CD4-positive, alpha-beta T cell treated with Interleukin-4 for 1 hour (primary cell): Measurements from ENCODE around the gene UVSSA.
A peak's percentile ranks its signal among the peaks of the same experiment; 100 is the strongest.
"Not testable (repeated sequence)": the region's sequence is repeated elsewhere in the genome, so short reads cannot be mapped to it uniquely, and the experiment has no call there.

Experiments used
- DNase-seq, 2 donors: peaks; one replicate each; pipeline ENCODE4 v3.0.0-alpha.2; 2020 to 2022

UVSSA gene

DNA sequence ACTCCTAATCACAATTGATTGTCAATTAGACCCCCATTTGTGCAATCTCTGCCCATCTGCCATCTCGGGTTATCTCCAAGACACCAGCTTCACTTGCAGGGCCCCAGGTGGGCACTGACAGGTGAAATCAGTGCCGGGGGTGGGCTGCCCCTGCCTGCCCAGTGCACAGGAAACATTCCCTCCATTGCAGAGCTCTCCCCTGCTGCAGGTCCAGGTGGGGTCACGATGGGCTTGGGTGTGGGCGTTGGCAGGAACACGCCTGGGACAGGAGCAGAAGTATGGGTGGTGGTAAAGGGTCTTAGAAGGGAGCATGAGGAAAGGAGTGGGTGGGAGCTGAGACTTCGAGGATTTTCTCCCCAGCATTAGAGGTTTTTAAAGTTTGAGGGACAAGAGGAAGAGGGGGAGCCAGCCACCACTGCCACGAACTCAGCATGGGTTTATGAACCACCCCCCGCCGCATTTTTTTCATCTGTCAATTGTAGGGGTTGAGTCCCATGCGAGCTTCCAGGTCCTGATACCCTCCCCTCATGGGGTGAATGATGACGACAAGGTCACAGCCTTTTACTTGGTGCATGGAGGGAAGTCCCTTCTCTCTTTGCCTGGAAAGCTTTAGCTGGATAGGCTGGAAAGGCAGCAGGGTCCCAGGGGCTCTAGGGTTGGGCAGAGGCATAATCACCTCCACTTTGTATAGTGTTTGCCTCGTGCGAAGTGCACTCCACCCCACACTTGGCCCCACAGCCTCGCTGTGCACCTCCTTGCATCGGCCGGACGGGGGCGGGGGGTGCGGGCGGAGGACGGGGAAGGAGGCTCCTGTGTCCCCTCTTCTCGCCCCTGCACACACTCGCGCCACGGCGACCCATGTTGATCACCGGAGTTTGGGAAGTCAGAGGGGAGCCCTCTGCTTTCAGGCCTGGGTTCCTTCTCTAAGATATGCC, 62.8 kb downstream of the UVSSA start:
- no peak for DNase-seq

DNA sequence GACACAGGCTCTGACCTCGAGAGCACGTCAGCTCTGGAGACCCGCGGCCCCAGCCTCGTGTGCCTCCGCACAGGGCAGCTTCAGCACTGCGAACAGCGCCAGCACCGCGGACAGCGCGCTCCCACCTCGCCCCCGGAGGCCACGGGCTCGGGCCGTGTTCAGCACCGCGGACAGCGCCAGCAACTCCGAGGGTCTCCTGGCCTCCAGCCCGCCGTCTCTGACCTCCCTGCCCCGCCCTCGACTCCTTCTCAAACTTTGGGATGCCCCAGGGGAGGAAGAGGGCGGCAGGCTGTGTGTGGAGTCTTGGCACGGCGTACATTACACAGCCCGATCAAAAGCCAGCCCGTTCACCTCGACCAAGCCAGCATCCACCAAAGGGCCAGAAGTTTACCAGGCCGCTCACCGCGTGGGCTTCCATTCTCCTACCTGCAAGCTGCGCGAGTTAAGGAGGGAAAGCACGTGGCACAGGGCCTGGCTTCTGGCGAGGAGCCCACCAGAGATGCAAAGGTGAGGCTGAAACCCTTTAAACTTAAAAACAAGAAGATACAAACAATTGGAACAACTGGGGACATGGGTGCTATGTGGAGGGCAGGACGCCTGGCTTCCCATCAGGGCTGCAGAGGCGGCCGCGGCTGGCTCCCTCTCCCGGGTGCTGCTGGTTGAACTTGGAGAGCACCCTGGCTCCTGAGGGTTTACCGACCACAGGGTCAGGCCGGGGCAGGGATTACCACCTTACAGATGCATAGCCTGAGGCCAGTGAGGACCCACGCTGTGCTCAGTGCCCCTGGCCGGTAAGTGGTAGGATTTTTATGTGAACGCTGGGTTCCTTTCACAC, 63.7 kb downstream of the UVSSA start:
- DNase-seq, result peak in 1 of 2 donors; percentile 33

DNA sequence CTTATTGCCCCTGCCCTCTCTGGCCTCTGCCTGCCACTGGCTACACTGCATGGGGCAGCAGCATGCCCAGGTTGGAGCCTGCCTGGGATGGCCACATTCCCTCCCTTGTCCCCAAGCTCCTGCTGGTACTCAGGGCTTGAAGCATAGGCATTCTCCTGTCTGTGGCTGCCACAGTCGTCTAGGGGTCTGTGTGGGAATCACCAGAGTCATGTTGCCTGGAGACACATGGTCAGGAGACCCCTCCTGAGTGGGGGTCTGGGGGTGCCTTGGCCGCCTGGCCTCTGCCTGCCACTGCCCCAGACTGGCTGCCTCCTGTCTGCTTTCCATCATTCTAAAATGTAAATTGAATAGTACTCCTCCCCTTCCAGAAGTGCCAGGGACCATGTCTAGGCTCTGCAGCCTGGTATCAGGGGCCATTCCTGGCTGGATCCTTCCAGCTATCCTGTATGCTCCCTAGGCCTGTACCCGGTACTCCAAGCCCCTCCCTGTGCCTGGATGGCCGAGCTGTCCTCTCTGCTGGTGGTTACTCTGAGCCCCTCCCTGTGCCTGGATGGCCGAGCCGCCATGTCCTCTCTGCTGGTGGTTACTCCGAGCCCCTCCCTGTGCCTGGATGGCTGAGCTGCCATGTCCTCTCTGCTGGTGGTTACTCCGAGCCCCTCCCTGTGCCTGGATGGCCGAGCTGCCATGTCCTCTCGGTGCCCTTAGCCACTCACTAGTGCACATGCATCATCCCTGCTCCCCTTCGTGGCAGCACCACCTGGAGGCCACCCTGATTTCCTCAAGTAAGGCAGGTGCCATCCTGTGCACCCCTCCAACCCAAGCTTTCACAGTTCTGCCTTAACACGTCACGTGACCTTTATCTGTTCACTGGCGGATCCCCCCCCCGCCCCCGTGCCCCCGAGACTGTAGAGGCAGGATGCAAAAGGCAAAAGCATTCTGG, 64.7 kb downstream of the UVSSA start:
- DNase-seq, result no peak

DNA sequence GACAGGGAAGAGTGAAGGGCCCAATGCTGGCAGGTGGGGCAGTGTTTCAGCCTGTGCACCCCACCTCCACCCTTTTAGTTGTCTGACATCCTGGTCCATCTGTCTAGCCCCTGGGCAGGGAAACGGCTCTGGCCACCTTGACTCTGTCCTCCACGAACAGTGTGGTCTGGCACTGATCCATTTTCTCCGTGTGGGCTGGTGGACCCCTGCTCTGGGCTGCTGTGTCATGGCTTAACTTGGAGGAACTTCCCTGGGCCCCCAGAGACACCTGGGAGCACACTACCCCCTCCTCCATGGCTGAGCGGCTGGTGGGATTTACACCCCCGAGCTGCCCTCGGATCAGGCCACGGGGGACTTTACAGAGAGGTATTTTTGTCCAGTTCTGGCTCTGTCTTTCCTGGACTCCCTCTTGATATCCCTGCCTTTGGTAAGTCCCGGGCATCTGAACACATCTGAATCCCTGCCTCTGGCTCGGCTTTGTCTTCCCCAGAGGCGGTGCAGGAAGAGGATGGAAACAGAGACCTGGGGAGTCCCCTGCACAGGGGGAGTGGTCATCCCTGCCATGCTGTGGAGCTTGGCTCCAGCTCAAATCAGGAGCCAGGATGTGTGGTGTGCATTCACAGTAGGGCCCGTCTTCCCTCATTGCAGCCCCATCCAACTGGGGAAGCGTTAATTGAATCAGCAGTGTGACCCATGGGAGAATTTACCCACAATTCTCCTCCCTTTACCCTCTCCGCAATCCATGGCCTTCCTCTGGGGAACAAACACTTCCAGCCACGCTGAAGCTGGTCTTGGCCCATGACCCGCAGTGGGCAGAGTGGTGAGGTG, 65.6 kb downstream of the UVSSA start:
- no peak for DNase-seq

DNA sequence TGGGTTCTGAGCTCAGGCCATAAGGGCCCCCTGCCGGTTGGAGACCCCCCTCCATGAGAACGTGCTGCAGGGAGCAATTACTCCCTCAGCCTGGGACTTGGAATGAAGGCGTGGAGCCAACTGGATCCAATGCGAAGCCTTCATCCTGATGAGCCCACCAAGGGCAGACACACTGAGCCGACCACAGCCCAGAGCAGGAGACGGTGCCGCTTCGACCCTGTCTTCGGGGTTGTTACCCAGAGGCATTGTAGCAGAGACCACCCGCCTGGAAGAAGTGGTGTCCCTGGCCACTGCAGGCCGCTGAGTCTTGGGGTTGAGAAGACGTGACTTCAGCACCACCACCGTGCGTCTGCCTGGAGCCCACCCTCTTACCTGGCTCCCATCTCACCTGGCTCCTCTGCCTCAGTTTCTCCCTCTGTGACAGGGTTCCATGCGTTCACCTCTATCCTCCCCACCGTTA, 66.2 kb downstream of the UVSSA start:
- DNase-seq, result no peak

DNA sequence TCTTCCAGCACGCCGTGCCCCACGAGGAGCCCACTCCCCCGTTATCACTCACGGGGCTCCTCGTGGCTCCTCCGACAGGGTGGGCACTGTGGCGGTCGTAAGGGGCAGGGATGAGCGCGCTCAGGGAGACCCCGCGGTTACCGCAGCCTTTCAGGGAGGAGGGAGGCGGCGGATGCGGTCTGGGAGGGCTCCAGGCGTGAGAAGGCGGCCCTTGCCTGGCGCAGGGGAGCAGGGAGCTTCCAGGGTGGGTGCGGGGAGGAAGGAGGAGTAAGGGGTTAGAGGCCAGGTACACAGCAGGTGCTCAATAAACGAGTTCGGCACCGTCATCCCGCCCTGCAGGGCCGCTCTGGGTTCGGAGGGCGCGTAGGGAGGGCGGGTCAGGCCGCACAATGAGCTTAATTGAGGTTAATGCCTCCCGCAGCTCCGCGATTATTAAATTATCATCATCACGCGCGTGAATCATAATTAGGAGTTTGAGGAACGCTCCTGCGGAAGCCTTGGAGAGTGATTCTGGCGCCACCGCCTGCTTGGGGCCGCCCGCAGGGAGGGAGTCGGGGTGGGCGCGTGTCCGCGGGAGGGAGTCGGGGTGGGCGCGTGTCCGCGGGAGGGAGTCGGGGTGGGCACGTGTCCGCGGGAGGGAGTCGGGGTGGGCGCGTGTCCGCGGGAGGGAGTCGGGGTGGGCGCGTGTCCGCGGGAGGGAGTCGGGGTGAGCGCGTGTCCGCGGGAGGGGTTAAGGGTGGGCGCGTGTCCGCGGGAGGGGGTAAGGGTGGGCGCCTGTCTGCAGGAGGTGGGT, 66.9 kb downstream of the UVSSA start:
- no peak for DNase-seq

DNA sequence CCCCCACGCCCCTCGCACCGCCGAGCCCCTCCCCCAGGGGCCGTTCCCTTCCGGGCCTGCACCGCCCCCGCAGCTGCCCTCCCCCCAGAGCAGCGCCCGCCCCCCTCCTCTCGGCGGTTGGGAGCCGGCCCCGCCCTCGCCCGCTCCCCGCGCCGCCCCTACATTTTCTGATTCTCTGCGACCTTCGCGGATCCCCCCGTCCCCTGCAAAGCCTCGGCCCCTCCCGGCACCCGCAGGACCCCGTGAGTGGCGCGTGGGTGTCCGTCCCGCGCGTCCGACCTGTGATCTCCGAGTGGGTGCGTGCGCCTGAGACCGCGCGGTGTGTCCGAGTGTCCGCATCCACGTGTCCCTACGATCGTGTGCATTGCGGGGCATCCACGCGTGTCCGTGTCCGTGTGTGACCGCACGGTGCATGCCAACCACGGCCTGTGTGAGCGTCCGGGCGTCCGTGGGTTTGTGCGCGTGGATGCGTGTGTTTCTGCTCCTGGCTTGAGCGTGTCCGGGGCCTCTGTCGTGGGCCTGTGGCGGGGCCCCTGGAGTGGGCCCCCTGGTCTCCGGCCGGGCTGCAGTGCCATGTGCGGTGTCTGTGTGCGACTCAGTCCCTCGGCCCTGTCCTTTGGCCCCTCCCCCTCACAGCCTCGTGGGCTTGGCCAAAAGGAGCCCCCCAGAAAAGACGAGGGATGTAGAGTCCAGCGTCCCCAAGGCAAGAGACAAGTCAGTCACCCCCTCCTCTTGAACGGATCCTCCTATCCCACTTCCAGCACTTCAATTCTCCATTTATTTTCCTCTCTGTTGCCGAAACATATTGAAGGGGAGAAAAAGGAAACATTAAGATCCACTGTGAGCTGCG, 68.0 kb downstream of the UVSSA start:
- no peak for DNase-seq

DNA sequence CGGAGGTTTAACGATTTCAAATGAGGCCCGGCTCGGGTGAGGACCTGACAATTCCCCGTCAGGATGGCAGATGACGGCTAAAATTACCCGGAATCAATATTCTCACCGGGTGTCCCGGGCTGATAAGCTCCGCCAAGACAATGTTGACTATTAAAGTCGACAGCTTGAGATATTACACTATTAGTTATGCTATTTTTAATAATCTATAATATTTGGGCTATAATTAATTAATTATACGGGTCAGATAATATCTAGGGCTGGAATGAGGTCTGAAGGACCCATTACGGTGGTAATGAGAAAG, 68.6 kb downstream of the UVSSA start:
- no peak for DNase-seq

DNA sequence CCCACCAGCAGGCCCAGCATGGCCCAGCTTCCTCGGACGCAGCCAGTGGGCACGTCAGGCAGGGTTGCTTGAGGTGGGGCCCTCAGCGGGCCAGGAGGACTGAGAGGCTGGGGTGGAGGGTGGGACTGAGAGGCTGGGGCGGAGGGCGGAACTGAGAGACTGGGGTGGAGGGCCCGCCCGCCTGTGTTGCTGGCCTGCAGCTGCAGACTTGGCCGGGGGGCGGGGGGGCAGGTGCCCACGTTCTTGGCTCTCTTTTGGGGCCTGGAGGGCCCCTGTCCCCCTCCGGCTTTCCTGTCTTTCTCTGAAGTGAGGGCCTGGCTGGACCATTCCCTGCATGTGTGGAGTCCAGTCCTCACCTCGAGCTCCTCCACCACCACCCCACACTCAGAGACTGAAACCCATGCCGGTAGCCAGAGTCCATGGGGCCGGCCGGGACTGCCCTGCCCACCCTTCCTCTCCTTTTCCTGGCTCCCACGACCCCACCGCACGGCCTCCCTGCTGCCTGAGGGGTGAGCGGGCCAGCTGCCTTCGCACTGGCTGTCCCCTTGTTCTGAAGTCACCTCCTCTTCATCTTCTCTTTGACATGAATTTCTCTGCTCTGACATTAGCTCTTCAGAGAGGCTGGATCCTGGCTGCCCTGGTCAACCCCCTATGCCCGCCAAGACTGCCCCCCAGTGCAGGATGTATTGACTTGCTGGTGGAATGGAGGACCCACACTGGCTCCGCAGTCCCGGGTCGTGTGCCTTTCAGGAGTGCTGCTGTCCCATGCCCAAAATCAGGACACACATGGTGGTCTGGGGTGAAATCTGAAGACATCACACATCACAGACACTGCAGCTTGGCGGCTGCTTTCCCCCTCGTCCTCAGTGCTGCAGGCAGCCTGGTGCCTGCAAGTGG, 69.3 kb downstream of the UVSSA start:
- DNase-seq, result no peak

DNA sequence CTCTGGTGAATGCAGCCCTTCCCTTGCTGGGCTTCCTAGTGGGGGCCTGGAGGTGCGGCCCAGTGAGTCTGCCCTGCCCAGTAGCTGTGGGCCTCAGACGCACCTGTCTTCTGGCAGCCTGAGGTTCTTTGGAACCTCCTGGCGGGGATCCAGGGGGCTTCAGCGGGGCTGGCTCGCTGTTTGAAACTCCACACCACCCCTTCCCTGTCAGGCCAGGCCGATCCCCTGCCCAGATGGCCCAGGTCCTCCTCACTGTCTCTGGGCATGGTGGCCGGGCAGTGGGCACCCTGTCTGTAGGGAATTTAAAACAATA, 69.9 kb downstream of the UVSSA start:
- no peak for DNase-seq

DNA sequence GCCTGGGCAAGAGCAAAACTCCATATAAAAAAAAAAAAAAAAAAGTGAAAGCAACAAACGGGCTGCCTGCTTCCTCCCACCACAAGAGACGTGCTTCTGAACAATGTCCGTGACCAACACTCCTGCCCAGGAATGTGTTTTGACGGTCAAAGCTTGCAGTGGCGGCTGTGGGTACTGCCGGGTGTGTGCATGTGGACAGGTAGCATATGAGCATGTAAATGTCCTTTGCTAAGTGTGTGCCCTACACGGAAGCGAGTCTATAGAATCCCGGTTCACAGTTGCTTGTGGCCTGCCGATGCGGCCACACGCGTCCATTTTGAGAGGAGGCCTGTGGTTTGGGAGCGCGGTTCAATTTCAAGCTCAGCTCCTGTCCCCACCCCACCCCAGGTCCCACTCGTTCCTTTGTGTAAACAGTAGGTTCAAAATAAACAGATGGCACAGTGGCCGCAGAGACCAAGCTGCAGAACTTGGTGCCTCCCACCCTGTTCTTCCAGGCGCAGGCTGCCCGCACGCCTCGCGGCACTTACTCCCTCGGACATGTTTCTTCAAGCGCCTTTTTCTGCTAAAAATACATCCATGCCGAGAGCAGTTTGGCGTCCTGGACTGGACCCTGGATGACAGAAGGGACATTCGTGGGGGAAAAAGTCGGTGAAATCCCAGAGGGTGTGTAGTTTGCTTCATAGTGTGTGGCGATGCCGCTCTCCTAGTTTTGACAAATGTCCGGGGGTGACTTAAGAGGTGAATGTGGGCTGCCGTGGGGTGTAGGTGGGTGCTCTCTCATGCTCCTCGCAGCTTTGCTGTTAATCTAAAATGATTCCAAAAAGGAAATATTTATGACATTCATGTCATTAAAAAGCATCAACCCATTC, 70.7 kb downstream of the UVSSA start:
- no peak for DNase-seq

DNA sequence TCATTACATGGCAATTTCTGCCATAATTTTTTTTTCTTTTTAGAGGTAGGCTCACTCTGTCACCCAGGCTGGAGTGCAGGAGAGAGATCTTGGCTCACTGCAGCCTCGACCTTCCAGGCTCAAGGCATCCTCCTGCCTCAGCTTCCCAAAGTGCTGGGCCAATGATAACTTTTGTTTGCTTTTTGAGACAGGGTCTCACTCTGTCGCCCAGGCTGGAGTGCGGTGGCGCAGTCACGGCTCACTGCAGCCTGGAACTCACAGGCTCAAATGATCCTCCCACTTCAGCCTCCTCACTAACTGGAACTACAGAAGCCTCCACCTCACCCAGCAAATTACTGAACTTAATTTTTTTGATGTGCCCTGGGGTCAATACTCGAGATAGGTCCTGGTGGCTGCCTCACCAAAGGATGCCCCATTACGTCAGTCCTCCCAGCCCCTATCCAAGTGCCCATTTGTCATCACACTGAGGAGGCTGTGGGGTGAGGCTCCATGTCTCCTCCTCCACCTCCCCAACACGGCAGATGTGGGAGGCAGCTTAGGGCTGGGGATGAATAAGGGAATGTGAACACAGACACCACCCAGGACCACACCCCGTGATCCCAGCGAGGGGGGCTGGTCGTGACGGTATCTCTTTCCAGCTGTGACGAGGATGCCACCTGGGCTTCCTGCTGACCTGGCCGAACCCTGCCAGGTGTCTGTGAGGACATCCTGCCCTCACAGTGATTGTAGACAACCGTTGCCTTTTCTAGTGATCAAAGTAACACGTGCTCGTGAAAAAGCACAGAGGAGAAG, 71.7 kb downstream of the UVSSA start:
- DNase-seq, result no peak

DNA sequence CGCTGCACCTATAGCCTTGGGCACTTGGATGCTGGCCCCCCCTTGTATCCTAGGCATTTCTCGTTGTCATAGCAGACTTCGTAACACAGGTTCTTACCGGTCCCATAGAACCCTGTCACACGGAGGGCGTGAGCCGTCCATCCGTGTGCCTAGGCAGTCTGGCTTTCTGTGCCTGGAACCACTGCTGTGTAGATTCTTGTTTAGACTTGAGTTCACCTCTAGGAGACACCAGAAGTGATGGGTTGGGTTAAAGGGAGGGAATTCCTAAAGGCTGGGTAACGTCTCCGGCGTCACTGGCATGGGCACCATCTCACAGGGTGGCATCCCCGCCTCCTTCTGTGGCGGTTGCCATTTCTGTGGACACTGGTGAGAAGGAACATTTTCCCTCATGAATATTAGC, 72.7 kb downstream of the UVSSA start:
- DNase-seq, result no peak

DNA sequence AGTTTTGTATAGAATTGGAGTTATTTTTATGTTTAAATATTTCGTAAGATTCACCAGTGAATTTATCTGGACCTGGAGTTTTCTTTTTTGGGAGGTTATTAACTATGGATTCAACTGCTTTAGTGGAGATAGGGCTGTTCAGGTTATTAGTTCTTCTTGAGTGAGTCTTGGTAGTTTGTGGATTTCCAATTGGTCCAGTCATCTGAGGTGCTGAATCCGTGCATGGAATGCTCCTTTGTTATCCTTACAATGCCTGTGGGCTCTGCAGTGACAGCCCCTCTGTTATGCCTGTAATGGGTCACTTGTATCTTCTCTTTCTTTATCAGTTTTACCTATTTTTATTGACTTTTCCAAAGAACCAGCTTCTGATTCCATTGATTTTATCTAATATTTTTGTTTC, 74.6 kb downstream of the UVSSA start:
- DNase-seq, result no peak

DNA sequence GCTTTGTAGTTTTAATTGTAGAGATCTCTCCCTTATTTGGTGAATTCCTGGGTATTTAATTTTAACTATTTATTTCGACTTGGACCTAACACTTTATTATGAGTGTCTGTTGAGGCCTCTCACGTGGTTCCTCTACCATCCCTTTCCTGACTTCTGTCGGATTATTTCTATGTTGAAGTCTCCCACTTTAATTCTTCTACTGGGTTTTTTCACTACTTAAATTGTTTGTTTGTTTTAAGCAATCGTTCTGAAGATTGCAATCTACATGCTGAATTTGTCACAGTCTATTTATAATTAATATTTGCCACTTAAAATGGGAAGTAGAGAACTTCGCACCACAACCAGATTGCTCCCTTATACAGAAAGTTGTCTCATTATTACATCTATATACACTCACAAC, 80.0 kb downstream of the UVSSA start:
- no peak for DNase-seq

DNA sequence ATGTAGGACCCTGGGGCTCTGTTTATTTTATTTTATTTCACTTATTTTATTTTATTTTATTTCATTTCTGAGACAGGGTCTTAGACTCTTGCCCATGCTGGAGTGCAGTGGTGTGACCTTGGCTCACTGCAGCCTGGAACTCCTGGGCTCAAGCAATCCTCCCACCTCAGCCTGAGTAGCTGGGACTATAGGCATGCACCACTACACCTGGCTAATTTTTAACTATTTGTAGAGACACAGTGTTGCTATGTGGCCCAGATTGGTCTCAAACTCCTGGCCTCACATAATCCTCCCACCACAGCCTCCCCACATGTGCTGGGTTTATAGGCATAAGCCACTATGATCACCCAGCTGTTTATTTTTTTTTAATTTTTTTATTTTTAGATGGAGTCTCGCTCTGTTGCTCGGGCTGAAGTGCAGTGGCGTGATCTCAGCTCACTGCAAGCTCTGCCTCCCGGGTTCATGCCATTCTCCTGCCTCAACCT, 96.7 kb downstream of the UVSSA start:
- DNase-seq, result not testable (repeated sequence)
